ENCODE data around the gene ATP11B.

- no peak for TF ChIP-seq CTCF (conservative IDR thresholded peaks at IDR 0.05 in 1 of 2, IDR thresholded peaks at IDR 0.05 in 1 of 2; ENCODE audit: extremely low read depth in 1 of 2, insufficient read depth in 1 of 2, low read depth in 1 of 2, low read length in 2 of 2)
- no peak for TF ChIP-seq EZH2 (IDR thresholded peaks at IDR 0.05; ENCODE audit: borderline replicate concordance, low read length)
Observed at GRCh38 chr3:182765287-182765686, 28.0 kb upstream of the ATP11B start.

Data from mammary epithelial cell (primary cell).